ENCODE data around the gene ATP6V0C. TPM values are rescaled to one million over a fixed set of nuclear protein-coding genes. Genes with fewer than 3 reads are reported as not detected.
A peak's percentile ranks its signal among the peaks of the same experiment; 100 is the strongest.
"Not testable (repeated sequence)": the region's sequence is repeated elsewhere in the genome, so short reads cannot be mapped to it uniquely, and the experiment has no call there.

ATP6V0C gene
- total RNA-seq, 5 donors from 2014 or later (not counting 1 experiment from before 2014, with no cell fraction given) = 122 to 161 (median 128) TPM

- H3K9me3 Mint-ChIP-seq = no peaks in the 10 kb centered on the region
- peaks cover 23 to 27% (median 24%) of the 10 kb centered on the region in 3 donors for H3K4me1 Mint-ChIP-seq
- peak overlapping the region; percentile 99 for H3K27ac ChIP-seq (ENCODE audit: low read length)
- peak; percentile 48 to 83 (median 69) for DNase-seq
- H3K36me3 ChIP-seq (ENCODE audit: control insufficient read depth in 2 of 2, extremely low read depth in 1 of 2, insufficient read depth in 1 of 2, low read length in 1 of 2) = peaks cover 5 to 24% of the 10 kb centered on the region in 2 donors
- peak; percentile 25 to 39 (median 36) for ATAC-seq (replicated peaks in 1 of 4)
- ChIA-PET POLR2A (interaction anchor here in 1 of 2 donors (2.8 kb wide), 1 partner anchor 13 kb away, joined by 31 read pairs; the partner anchor contains the start of gene AMDHD2), CTCF (interaction anchor here in 1 of 2 donors (0.6 kb wide), 1 partner anchor 17 kb away, joined by 4 read pairs; no protein-coding TSS in a partner anchor)
- peak overlapping the region; percentile 80 to 95 for H3K4me3 ChIP-seq (ENCODE audit: control insufficient read depth in 1 of 2, extremely low read depth in 1 of 2, low read length in 1 of 2)
- peak overlapping the region; percentile 98 for H3K27ac Mint-ChIP-seq
- no peaks in the 10 kb centered on the region for H3K27me3 ChIP-seq (replicated peaks in 1 of 2; ENCODE audit: control insufficient read depth in 2 of 2, extremely low read depth in 1 of 2, insufficient read depth in 2 of 2, low read length in 1 of 2)
- peaks cover 2% of the 10 kb centered on the region for H3K36me3 Mint-ChIP-seq
- WGBS (ENCODE audit: insufficient coverage) = under 1% methylated on average over 19 of the region's 37 CpGs
- no peaks in the 10 kb centered on the region for H3K27me3 Mint-ChIP-seq
- peaks cover 2 to 40% of the 10 kb centered on the region in 2 experiments for H3K4me1 ChIP-seq (ENCODE audit: control insufficient read depth in 1 of 2, extremely low read depth in 1 of 2, insufficient read depth in 2 of 2, low read length in 2 of 2)
- H3K9me3 ChIP-seq = no peaks in the 10 kb centered on the region
- H3K4me3 Mint-ChIP-seq = peak overlapping the region; percentile 93 to 97 (median 96)
Observed at GRCh38 chr16:2532494-2533141, 18.9 kb downstream of the ATP6V0C start.

GRCh38 chr16:2533142-2533755, 19.5 kb downstream of the ATP6V0C start:
- H3K36me3 ChIP-seq (ENCODE audit: control insufficient read depth in 2 of 2, extremely low read depth in 1 of 2, insufficient read depth in 1 of 2, low read length in 1 of 2) = peaks cover 3 to 18% of the 10 kb centered on the region in 2 donors
- CTCF ChIA-PET = interaction anchor here in 1 of 2 donors (0.6 kb wide), 1 partner anchor 17 kb away, joined by 4 read pairs; no protein-coding TSS in a partner anchor
- not testable (repeated sequence) for H3K27me3 Mint-ChIP-seq; H3K36me3 Mint-ChIP-seq; ATAC-seq (replicated peaks in 1 of 4); H3K9me3 ChIP-seq; H3K27me3 ChIP-seq (replicated peaks in 1 of 2; ENCODE audit: control insufficient read depth in 2 of 2, extremely low read depth in 1 of 2, insufficient read depth in 2 of 2, low read length in 1 of 2); H3K9me3 Mint-ChIP-seq
- DNase-seq = peak in 1 of 35 experiments; percentile 28
- 79% methylated on average over 2 of the region's 16 CpGs for WGBS (ENCODE audit: insufficient coverage)
- H3K27ac Mint-ChIP-seq = peak overlapping the region; percentile 98
- H3K27ac ChIP-seq (ENCODE audit: low read length) = peak overlapping the region; percentile 99
- peaks cover 23 to 27% (median 24%) of the 10 kb centered on the region in 3 donors for H3K4me1 Mint-ChIP-seq
- H3K4me1 ChIP-seq (ENCODE audit: control insufficient read depth in 1 of 2, extremely low read depth in 1 of 2, insufficient read depth in 2 of 2, low read length in 2 of 2) = peaks cover 2 to 40% of the 10 kb centered on the region in 2 experiments
- H3K4me3 Mint-ChIP-seq = peak overlapping the region; percentile 93 to 97 (median 96)
- H3K4me3 ChIP-seq (ENCODE audit: control insufficient read depth in 1 of 2, extremely low read depth in 1 of 2, low read length in 1 of 2) = peak overlapping the region; percentile 80 to 95
- POLR2A ChIA-PET = interaction anchor here in 1 of 2 donors (2.8 kb wide), 1 partner anchor 13 kb away, joined by 31 read pairs; the partner anchor contains the start of gene AMDHD2

GRCh38 chr16:2533912-2534311, 20.2 kb downstream of the ATP6V0C start:
- peaks cover 2% of the 10 kb centered on the region for H3K36me3 Mint-ChIP-seq
- peaks cover 0 to 12% of the 10 kb centered on the region in 2 donors for H3K36me3 ChIP-seq (ENCODE audit: control insufficient read depth in 2 of 2, extremely low read depth in 1 of 2, insufficient read depth in 1 of 2, low read length in 1 of 2)
- no peak for ATAC-seq (replicated peaks in 1 of 4)
- H3K9me3 Mint-ChIP-seq = no peaks in the 10 kb centered on the region
- WGBS (ENCODE audit: insufficient coverage) = 95% methylated on average over 9 of the region's 11 CpGs
- peaks cover 5 to 45% of the 10 kb centered on the region in 2 experiments for H3K4me1 ChIP-seq (ENCODE audit: control insufficient read depth in 1 of 2, extremely low read depth in 1 of 2, insufficient read depth in 2 of 2, low read length in 2 of 2)
- peak overlapping the region; percentile 57 to 96 (median 65) for H3K4me3 Mint-ChIP-seq
- DNase-seq = no peak
- no peaks in the 10 kb centered on the region for H3K27me3 Mint-ChIP-seq
- ChIA-PET CTCF (no interaction called here), POLR2A (no interaction called here)
- H3K4me1 Mint-ChIP-seq = peaks cover 25 to 30% (median 30%) of the 10 kb centered on the region in 3 donors
- H3K27ac Mint-ChIP-seq = peak overlapping the region; percentile 28 to 73
- no peaks in the 10 kb centered on the region for H3K9me3 ChIP-seq
- H3K4me3 ChIP-seq (ENCODE audit: control insufficient read depth in 1 of 2, extremely low read depth in 1 of 2, low read length in 1 of 2) = no peak overlapping the region
- H3K27me3 ChIP-seq (replicated peaks in 1 of 2; ENCODE audit: control insufficient read depth in 2 of 2, extremely low read depth in 1 of 2, insufficient read depth in 2 of 2, low read length in 1 of 2) = no peaks in the 10 kb centered on the region
- no peak overlapping the region for H3K27ac ChIP-seq (ENCODE audit: low read length)

GRCh38 chr16:2534335-2534734, 20.6 kb downstream of the ATP6V0C start:
- 100% methylated on average over 2 of the region's 5 CpGs for WGBS (ENCODE audit: insufficient coverage)
- H3K27ac ChIP-seq (ENCODE audit: low read length); H3K36me3 Mint-ChIP-seq; H3K27me3 Mint-ChIP-seq; H3K4me3 ChIP-seq (ENCODE audit: control insufficient read depth in 1 of 2, extremely low read depth in 1 of 2, low read length in 1 of 2); H3K36me3 ChIP-seq (ENCODE audit: control insufficient read depth in 2 of 2, extremely low read depth in 1 of 2, insufficient read depth in 1 of 2, low read length in 1 of 2); H3K27me3 ChIP-seq (replicated peaks in 1 of 2; ENCODE audit: control insufficient read depth in 2 of 2, extremely low read depth in 1 of 2, insufficient read depth in 2 of 2, low read length in 1 of 2); H3K9me3 Mint-ChIP-seq; DNase-seq; CTCF ChIA-PET; POLR2A ChIA-PET; H3K9me3 ChIP-seq; ATAC-seq (replicated peaks in 1 of 4): not testable (repeated sequence)
- H3K4me3 Mint-ChIP-seq = peak overlapping the region; percentile 57 to 96 (median 65)
- H3K4me1 Mint-ChIP-seq = peaks cover 29 to 35% (median 34%) of the 10 kb centered on the region in 3 donors
- peak overlapping the region in 1 of 2 donors; percentile 73 for H3K27ac Mint-ChIP-seq
- peaks cover 6 to 50% of the 10 kb centered on the region in 2 experiments for H3K4me1 ChIP-seq (ENCODE audit: control insufficient read depth in 1 of 2, extremely low read depth in 1 of 2, insufficient read depth in 2 of 2, low read length in 2 of 2)

- Histone ChIP-seq H3K9me3 (no peaks in the 10 kb centered on the region), H3K27me3 (replicated peaks in 1 of 2; ENCODE audit: control insufficient read depth in 2 of 2, extremely low read depth in 1 of 2, insufficient read depth in 2 of 2, low read length in 1 of 2) (no peaks in the 10 kb centered on the region), H3K27ac (ENCODE audit: low read length) (no peak overlapping the region), H3K4me3 (ENCODE audit: control insufficient read depth in 1 of 2, extremely low read depth in 1 of 2, low read length in 1 of 2) (no peak overlapping the region), H3K4me1 (ENCODE audit: control insufficient read depth in 1 of 2, extremely low read depth in 1 of 2, insufficient read depth in 2 of 2, low read length in 2 of 2) (peaks cover 9 to 63% of the 10 kb centered on the region in 2 experiments), H3K36me3 (ENCODE audit: control insufficient read depth in 2 of 2, extremely low read depth in 1 of 2, insufficient read depth in 1 of 2, low read length in 1 of 2) (peaks cover 0 to 3% of the 10 kb centered on the region in 2 donors)
- CTCF ChIA-PET = no interaction called here
- peak overlapping the region in 2 of 3 donors; percentile 39 to 77 for H3K4me3 Mint-ChIP-seq
- POLR2A ChIA-PET = no interaction called here
- no peaks in the 10 kb centered on the region for H3K36me3 Mint-ChIP-seq
- ATAC-seq (replicated peaks in 1 of 4) (no peak), DNase-seq (no peak)
- H3K27me3 Mint-ChIP-seq = no peaks in the 10 kb centered on the region
- WGBS (ENCODE audit: insufficient coverage) = 83% methylated on average over 8 of the region's 9 CpGs
- H3K9me3 Mint-ChIP-seq = no peaks in the 10 kb centered on the region
- H3K4me1 Mint-ChIP-seq = peaks cover 41 to 47% (median 46%) of the 10 kb centered on the region in 3 donors
- H3K27ac Mint-ChIP-seq = no peak overlapping the region
Observed at GRCh38 chr16:2535625-2536013, 21.9 kb downstream of the ATP6V0C start.

Measured in T-cell (primary cell).